CD4-positive, alpha-beta T cell treated with Interleukin-15 for 1 hour (primary cell): ENCODE data around the gene SASH3.

ENCODE experiments used
- DNase-seq: peaks from one replicate; pipeline ENCODE4 v3.0.0-alpha.2; 2020

SASH3 gene

GRCh38 chrX:129785160-129785947 lies 5.6 kb downstream of the SASH3 start:
- DNase-seq = no peak

GRCh38 chrX:129786210-129786651 lies 6.5 kb downstream of the SASH3 start:
- DNase-seq = peak; percentile 55

- no peak for DNase-seq
These were observed 7.7 kb downstream of the SASH3 start for GRCh38 chrX:129787336-129788055.

GRCh38 chrX:129788527-129788926 lies 8.8 kb downstream of the SASH3 start:
- no peak for DNase-seq

GRCh38 chrX:129790146-129790545 lies 10.4 kb downstream of the SASH3 start:
- DNase-seq = no peak

GRCh38 chrX:129790808-129791207 lies 11.1 kb downstream of the SASH3 start:
- DNase-seq = no peak

- DNase-seq = no peak
These were observed 11.6 kb downstream of the SASH3 start for GRCh38 chrX:129791336-129791735.

GRCh38 chrX:129791961-129792570 lies 12.3 kb downstream of the SASH3 start:
- no peak for DNase-seq

- DNase-seq = no peak
These were observed 13.0 kb downstream of the SASH3 start for GRCh38 chrX:129792586-129793291.

- no peak for DNase-seq
These were observed 13.9 kb downstream of the SASH3 start for GRCh38 chrX:129793604-129794191.

- no peak for DNase-seq
These were observed 15.8 kb downstream of the SASH3 start for GRCh38 chrX:129795584-129795983.

GRCh38 chrX:129797251-129797906 lies 17.6 kb downstream of the SASH3 start:
- no peak for DNase-seq

GRCh38 chrX:129798456-129798855 lies 18.7 kb downstream of the SASH3 start:
- DNase-seq = no peak

GRCh38 chrX:129798888-129799287 lies 19.1 kb downstream of the SASH3 start:
- no peak for DNase-seq

- DNase-seq = no peak
These were observed 20.4 kb downstream of the SASH3 start for GRCh38 chrX:129800186-129800585.

- no peak for DNase-seq
These were observed 23.1 kb downstream of the SASH3 start for GRCh38 chrX:129802863-129803262.

GRCh38 chrX:129804806-129805205 lies 25.1 kb downstream of the SASH3 start:
- no peak for DNase-seq

- DNase-seq = no peak
These were observed 28.5 kb downstream of the SASH3 start for GRCh38 chrX:129808158-129808828.

- DNase-seq = no peak
These were observed 29.4 kb downstream of the SASH3 start for GRCh38 chrX:129808829-129809796.

- no peak for DNase-seq
These were observed 34.1 kb downstream of the SASH3 start for GRCh38 chrX:129813662-129814368.
